Duodenal mucosa (tissue), 2 donors: Measurements from ENCODE around the gene MRPL46.

ENCODE experiments used
- H3K27ac ChIP-seq: one replicate; pipeline ENCODE4 v1.7.0; 2013; ENCODE audit warnings: low read depth, low read length
- H3K27me3 ChIP-seq, 2 donors: one replicate each; pipeline ENCODE4 v1.7.0; 2013; ENCODE audit warnings: low read length in 2 of 2, control low read depth in 1 of 2; ENCODE audit not compliant: insufficient read depth in 2 of 2, control insufficient read depth in 1 of 2
- H3K36me3 ChIP-seq, 2 donors: one replicate each; pipeline ENCODE4 v1.7.0; 2013; ENCODE audit warnings: low read length in 2 of 2, control low read depth in 1 of 2; ENCODE audit not compliant: insufficient read depth in 2 of 2, control insufficient read depth in 1 of 2
- H3K4me1 ChIP-seq, 2 donors: one replicate each; pipeline ENCODE4 v1.7.0; 2013; ENCODE audit warnings: low read length in 2 of 2, control low read depth in 1 of 2; ENCODE audit not compliant: insufficient read depth in 2 of 2, control insufficient read depth in 1 of 2
- H3K4me3 ChIP-seq, 2 donors: one replicate each; pipeline ENCODE4 v1.7.0; 2013; ENCODE audit warnings: low read length in 2 of 2, low read depth in 1 of 2
- H3K9ac ChIP-seq, 2 donors: one replicate each; pipeline ENCODE4 v1.7.0; 2013; ENCODE audit warnings: low read length in 2 of 2, low read depth in 1 of 2
- H3K9me3 ChIP-seq, 2 donors: one replicate each; pipeline ENCODE4 v1.7.0; 2013; ENCODE audit warnings: low read length in 2 of 2, control low read depth in 1 of 2; ENCODE audit not compliant: control insufficient read depth in 1 of 2

MRPL46 gene

GRCh38 chr15:88467935-88468528 lies 844 bp upstream of the MRPL46 start:
- no peaks in the 10 kb centered on the region for H3K9me3 ChIP-seq
- peak overlapping the region; percentile 90 to 99 for H3K4me3 ChIP-seq
- H3K27ac ChIP-seq: no peak overlapping the region
- H3K9ac ChIP-seq: peak overlapping the region; percentile 64 to 90
- H3K4me1 ChIP-seq: peaks cover 21 to 26% of the 10 kb centered on the region in 2 donors
- H3K27me3 ChIP-seq: no peaks in the 10 kb centered on the region
- peaks cover 10 to 30% of the 10 kb centered on the region in 2 donors for H3K36me3 ChIP-seq

- H3K27ac ChIP-seq: no peak overlapping the region
- H3K4me3 ChIP-seq: peak overlapping the region in 1 of 2 donors; percentile 90
- no peaks in the 10 kb centered on the region for H3K9me3 ChIP-seq
- H3K36me3 ChIP-seq: peaks cover 13 to 41% of the 10 kb centered on the region in 2 donors
- H3K9ac ChIP-seq: peak overlapping the region in 1 of 2 donors; percentile 64
- H3K27me3 ChIP-seq: no peaks in the 10 kb centered on the region
- H3K4me1 ChIP-seq: peaks cover 21 to 26% of the 10 kb centered on the region in 2 donors
Measured at GRCh38 chr15:88465633-88466224, 1.5 kb downstream of the MRPL46 start.

DNA sequence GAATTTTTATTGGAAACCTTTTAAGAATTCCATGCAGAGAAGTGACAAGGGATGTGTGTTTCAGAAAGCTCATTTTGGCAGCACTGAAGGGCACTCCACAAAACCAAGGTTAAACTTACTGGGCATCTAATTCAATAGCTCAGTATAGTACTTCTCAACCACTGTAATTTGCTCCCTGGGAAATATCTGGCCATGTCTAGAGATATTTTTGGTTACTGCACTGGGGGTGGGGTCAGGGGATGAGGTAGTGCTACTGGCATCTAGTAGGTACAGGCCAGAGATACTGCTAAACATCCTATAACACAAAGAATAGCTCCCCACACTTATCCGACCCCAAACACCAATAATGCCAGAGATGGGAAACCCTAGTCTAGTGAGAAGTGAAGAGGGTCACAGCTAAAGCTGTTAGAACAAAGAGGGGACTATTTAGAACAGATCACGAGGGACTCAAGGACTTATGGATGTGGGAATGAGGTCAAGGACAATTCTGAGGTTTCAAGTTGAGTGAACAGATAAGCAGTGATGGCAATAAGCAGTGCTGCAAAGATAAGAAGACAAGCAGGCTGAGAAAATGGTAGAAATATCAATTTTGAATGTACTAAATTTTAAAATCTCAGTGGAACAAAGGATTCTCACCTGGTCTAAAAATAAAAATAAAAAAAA lies 3.2 kb downstream of the MRPL46 start:
- no peak overlapping the region for H3K9ac ChIP-seq
- H3K4me3 ChIP-seq: no peak overlapping the region
- peaks cover 26 to 56% of the 10 kb centered on the region in 2 donors for H3K36me3 ChIP-seq
- H3K27ac ChIP-seq: no peak overlapping the region
- no peaks in the 10 kb centered on the region for H3K9me3 ChIP-seq
- H3K27me3 ChIP-seq: no peaks in the 10 kb centered on the region
- peaks cover 21 to 25% of the 10 kb centered on the region in 2 donors for H3K4me1 ChIP-seq

- no peak overlapping the region for H3K4me3 ChIP-seq
- H3K36me3 ChIP-seq: peaks cover 20 to 35% of the 10 kb centered on the region in 2 donors
- no peaks in the 10 kb centered on the region for H3K9me3 ChIP-seq
- peaks cover 3 to 7% of the 10 kb centered on the region in 2 donors for H3K4me1 ChIP-seq
- no peak overlapping the region for H3K9ac ChIP-seq
- H3K27me3 ChIP-seq: no peaks in the 10 kb centered on the region
- H3K27ac ChIP-seq: no peak overlapping the region
Measured at GRCh38 chr15:88456733-88457132, 10.5 kb downstream of the MRPL46 start.

- no peaks in the 10 kb centered on the region for H3K27me3 ChIP-seq
- no peaks in the 10 kb centered on the region for H3K9me3 ChIP-seq
- peaks cover 3 to 7% of the 10 kb centered on the region in 2 donors for H3K4me1 ChIP-seq
- no peak overlapping the region for H3K4me3 ChIP-seq
- no peak overlapping the region for H3K9ac ChIP-seq
- no peak overlapping the region for H3K27ac ChIP-seq
- H3K36me3 ChIP-seq: peaks cover 17 to 23% of the 10 kb centered on the region in 2 donors
Measured at GRCh38 chr15:88454867-88455810, 12.0 kb downstream of the MRPL46 start.

DNA sequence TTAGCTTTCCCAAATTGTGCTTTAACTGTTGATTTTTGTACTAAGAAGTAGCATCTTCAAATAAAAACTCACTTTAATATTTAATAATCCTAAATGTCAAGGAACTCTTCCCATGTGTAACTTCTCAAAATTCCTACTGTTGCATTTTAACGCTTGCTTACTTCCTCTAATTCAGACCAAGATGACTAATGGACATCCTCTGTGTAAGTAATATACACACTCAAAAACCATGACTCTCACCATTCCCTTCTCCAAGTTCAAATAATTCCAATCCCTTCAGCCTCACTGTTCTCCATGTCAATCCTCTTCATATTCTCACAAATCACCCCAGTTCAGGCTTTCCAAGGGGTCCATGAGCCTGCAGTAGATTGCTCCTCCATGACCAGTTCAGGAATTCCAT lies 13.0 kb downstream of the MRPL46 start:
- H3K36me3 ChIP-seq: peaks cover 8 to 14% of the 10 kb centered on the region in 2 donors
- H3K27ac ChIP-seq: no peak overlapping the region
- no peak overlapping the region for H3K4me3 ChIP-seq
- H3K27me3 ChIP-seq: peaks cover 0 to 5% of the 10 kb centered on the region in 2 donors
- no peak overlapping the region for H3K9ac ChIP-seq
- H3K9me3 ChIP-seq: no peaks in the 10 kb centered on the region
- H3K4me1 ChIP-seq: peaks cover 3 to 7% of the 10 kb centered on the region in 2 donors

- Histone ChIP-seq H3K9ac (no peak overlapping the region), H3K4me1 (peaks cover 3 to 7% of the 10 kb centered on the region in 2 donors), H3K4me3 (no peak overlapping the region), H3K27ac (no peak overlapping the region), H3K9me3 (no peaks in the 10 kb centered on the region), H3K27me3 (peaks cover 0 to 5% of the 10 kb centered on the region in 2 donors), H3K36me3 (peaks cover 2 to 8% of the 10 kb centered on the region in 2 donors)
Measured at GRCh38 chr15:88453651-88454050, 13.5 kb downstream of the MRPL46 start.

GRCh38 chr15:88450125-88450798 lies 16.9 kb downstream of the MRPL46 start:
- Histone ChIP-seq H3K4me3 (no peak overlapping the region), H3K9me3 (no peaks in the 10 kb centered on the region), H3K27me3 (peaks cover 0 to 5% of the 10 kb centered on the region in 2 donors), H3K9ac (no peak overlapping the region), H3K27ac (no peak overlapping the region), H3K36me3 (no peaks in the 10 kb centered on the region), H3K4me1 (peaks cover 3 to 6% of the 10 kb centered on the region in 2 donors)

DNA sequence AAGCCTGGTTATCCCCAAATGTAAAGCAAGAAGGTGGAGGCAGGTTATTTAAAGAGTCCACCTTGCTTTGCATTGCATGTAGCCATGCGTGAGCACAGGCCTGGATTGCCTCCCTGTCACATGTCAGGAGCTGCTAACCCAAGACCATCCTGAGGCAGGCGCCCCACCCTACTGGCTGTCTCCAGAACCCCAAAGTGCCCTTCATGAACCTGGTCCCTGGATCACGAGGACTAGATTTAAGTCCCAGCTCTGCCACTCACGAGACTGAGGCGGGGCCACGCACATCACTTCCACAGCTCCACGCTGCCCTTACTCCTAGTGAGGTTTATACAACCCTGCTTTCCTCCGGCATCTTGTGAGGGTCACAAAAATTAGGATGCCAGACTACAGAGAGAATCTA lies 17.6 kb downstream of the MRPL46 start:
- Histone ChIP-seq H3K9me3 (no peaks in the 10 kb centered on the region), H3K27me3 (peaks cover 0 to 5% of the 10 kb centered on the region in 2 donors), H3K4me1 (no peaks in the 10 kb centered on the region), H3K9ac (no peak overlapping the region), H3K4me3 (no peak overlapping the region), H3K36me3 (no peaks in the 10 kb centered on the region), H3K27ac (no peak overlapping the region)
